HUES48 (cell line): ENCODE results near the gene PDRG1.

Experiments
- H3K27ac ChIP-seq: one replicate; pipeline ENCODE4 v1.7.0; 2013; ENCODE audit warnings: low read depth, low read length, inconsistent platforms
- H3K27me3 ChIP-seq: 2 replicates; pipeline ENCODE4 v1.6.1; 2013; ENCODE audit warnings: mild to moderate bottlenecking, low read length; ENCODE audit not compliant: control insufficient read depth, insufficient read depth
- H3K36me3 ChIP-seq: 2 replicates; pipeline ENCODE4 v1.6.1; 2013; ENCODE audit warnings: low read length; ENCODE audit not compliant: control insufficient read depth, insufficient read depth
- H3K4me1 ChIP-seq: 2 replicates; pipeline ENCODE4 v1.6.1; 2013; ENCODE audit warnings: mild to moderate bottlenecking, low read length; ENCODE audit not compliant: control insufficient read depth, insufficient read depth
- H3K4me3 ChIP-seq: 2 replicates; pipeline ENCODE4 v1.5.1; 2013; ENCODE audit warnings: mild to moderate bottlenecking, low read depth, low read length
- H3K9ac ChIP-seq: 2 replicates; pipeline ENCODE4 v1.6.1; 2013; ENCODE audit warnings: mild to moderate bottlenecking, low read depth, low read length, moderate library complexity
- H3K9me3 ChIP-seq: 2 replicates; pipeline ENCODE4 v1.6.1; 2013; ENCODE audit warnings: low read length; ENCODE audit not compliant: control insufficient read depth, insufficient read depth

PDRG1 gene

GRCh38 chr20:31951530-31952453 is at the start of gene PDRG1:
TSS of gene PDRG1 (minus strand) at chr20:31952046. CDS start at chr20:31951961, 85 bp downstream.
- Histone ChIP-seq H3K36me3 (peaks cover 37% of the 10 kb centered on the region), H3K27me3 (0 out of 2 replicates have a peak, but pooled peaks cover 3% of the 10 kb centered on the region), H3K4me1 (peaks cover 7% of the 10 kb centered on the region), H3K27ac (peak within 1 kb of the TSS; percentile 73), H3K4me3 (peak within 1 kb of the TSS; percentile 94), H3K9me3 (no peaks in the 10 kb centered on the region), H3K9ac (peak within 1 kb of the TSS; percentile 77)

DNA sequence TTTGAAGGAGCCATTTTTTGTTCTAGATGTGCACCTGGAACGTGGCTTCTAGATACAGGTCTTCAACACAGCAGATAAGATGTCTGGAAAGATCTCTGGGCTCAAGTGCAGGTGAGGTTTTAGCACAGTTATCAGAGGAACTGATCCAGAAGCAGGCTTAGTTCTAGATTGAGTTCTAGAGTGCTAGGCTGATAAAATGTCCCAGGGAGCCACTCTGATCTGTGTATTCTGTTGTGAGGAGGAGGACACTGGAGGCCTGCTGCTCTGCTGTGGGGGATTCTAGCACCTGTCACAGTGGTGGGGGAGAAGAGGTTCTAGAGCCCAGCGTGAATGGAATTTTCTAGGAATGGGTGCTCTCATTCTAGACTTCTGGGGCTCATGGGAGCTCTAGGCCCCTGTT is 46.4 kb upstream of the PDRG1 start:
- Histone ChIP-seq H3K9ac (no peak overlapping the region), H3K36me3 (no peaks in the 10 kb centered on the region), H3K27me3 (peaks cover 28% of the 10 kb centered on the region), H3K27ac (no peak overlapping the region), H3K9me3 (no peaks in the 10 kb centered on the region), H3K4me3 (no peak overlapping the region), H3K4me1 (no peaks in the 10 kb centered on the region; the same call in 1 of the 2 replicates)

GRCh38 chr20:31996996-31997395 is 45.1 kb upstream of the PDRG1 start:
- Histone ChIP-seq H3K27me3 (peaks cover 33% of the 10 kb centered on the region), H3K27ac (no peak overlapping the region), H3K9ac (no peak overlapping the region), H3K9me3 (no peaks in the 10 kb centered on the region), H3K4me3 (no peak overlapping the region), H3K4me1 (no peaks in the 10 kb centered on the region; the same call in 1 of the 2 replicates), H3K36me3 (no peaks in the 10 kb centered on the region)

GRCh38 chr20:31992086-31992485 is 40.2 kb upstream of the PDRG1 start:
- Histone ChIP-seq H3K4me1 (no peaks in the 10 kb centered on the region; the same call in 1 of the 2 replicates), H3K9me3 (no peaks in the 10 kb centered on the region), H3K9ac (no peak overlapping the region), H3K27ac (no peak overlapping the region), H3K36me3 (no peaks in the 10 kb centered on the region), H3K27me3 (peaks cover 33% of the 10 kb centered on the region), H3K4me3 (no peak overlapping the region)

GRCh38 chr20:31991339-31991705 is 39.5 kb upstream of the PDRG1 start:
- Histone ChIP-seq H3K36me3 (no peaks in the 10 kb centered on the region), H3K9ac (no peak overlapping the region), H3K9me3 (no peaks in the 10 kb centered on the region), H3K4me1 (no peaks in the 10 kb centered on the region; the same call in 1 of the 2 replicates), H3K27me3 (peaks cover 33% of the 10 kb centered on the region), H3K4me3 (no peak overlapping the region), H3K27ac (no peak overlapping the region)

GRCh38 chr20:31990641-31991338 is 38.9 kb upstream of the PDRG1 start:
- Histone ChIP-seq H3K27me3 (peaks cover 31% of the 10 kb centered on the region), H3K9me3 (no peaks in the 10 kb centered on the region), H3K4me3 (no peak overlapping the region), H3K27ac (no peak overlapping the region), H3K4me1 (no peaks in the 10 kb centered on the region; the same call in 1 of the 2 replicates), H3K9ac (no peak overlapping the region), H3K36me3 (no peaks in the 10 kb centered on the region)

- H3K27ac ChIP-seq: no peak overlapping the region
Observed at GRCh38 chr20:31989030-31989645, 37.3 kb upstream of the PDRG1 start.

GRCh38 chr20:31988430-31989015 is 36.7 kb upstream of the PDRG1 start:
- Histone ChIP-seq H3K9ac (no peak overlapping the region), H3K36me3 (no peaks in the 10 kb centered on the region), H3K27ac (no peak overlapping the region), H3K4me3 (no peak overlapping the region), H3K9me3 (no peaks in the 10 kb centered on the region), H3K27me3 (peaks cover 8% of the 10 kb centered on the region), H3K4me1 (no peaks in the 10 kb centered on the region)

More at GRCh38 chr20:31989030-31989645, 37.3 kb upstream of the PDRG1 start:
- Histone ChIP-seq H3K4me3 (no peak overlapping the region), H3K9me3 (no peaks in the 10 kb centered on the region), H3K36me3 (no peaks in the 10 kb centered on the region), H3K27me3 (peaks cover 14% of the 10 kb centered on the region), H3K9ac (no peak overlapping the region), H3K4me1 (no peaks in the 10 kb centered on the region)

DNA sequence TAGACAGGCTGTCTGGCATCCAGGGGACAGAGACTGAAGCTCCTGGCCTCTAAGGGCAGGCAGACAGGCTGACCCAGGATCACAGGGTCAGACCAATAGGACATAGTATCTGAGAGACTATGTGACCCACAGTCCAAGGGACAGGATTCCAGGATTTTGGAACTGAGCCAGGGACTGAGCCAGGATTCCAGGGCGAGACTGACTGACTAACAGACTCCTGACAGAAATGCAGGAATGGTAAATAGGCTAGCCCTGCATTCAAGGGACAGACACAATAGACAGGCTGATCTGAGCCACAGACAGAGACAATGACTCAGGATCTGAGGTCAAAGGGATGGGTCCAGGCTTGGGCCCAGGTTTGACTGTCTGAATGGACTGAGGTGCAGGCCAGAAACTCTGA is 35.9 kb upstream of the PDRG1 start:
- H3K9me3 ChIP-seq: no peaks in the 10 kb centered on the region
- no peaks in the 10 kb centered on the region for H3K4me1 ChIP-seq
- H3K9ac ChIP-seq: no peak overlapping the region
- no peak overlapping the region for H3K27ac ChIP-seq
- 0 out of 2 replicates have a peak, but pooled peaks cover under 1% of the 10 kb centered on the region for H3K27me3 ChIP-seq
- no peaks in the 10 kb centered on the region for H3K36me3 ChIP-seq
- H3K4me3 ChIP-seq: no peak overlapping the region

GRCh38 chr20:31984981-31985471 is 33.2 kb upstream of the PDRG1 start:
- Histone ChIP-seq H3K27me3 (no peaks in the 10 kb centered on the region), H3K36me3 (no peaks in the 10 kb centered on the region), H3K4me3 (no peak overlapping the region), H3K9me3 (no peaks in the 10 kb centered on the region), H3K27ac (no peak overlapping the region), H3K4me1 (no peaks in the 10 kb centered on the region), H3K9ac (no peak overlapping the region)
